ENCODE data around the gene MMP11. TPM values are rescaled to one million over a fixed set of nuclear protein-coding genes. Genes with fewer than 3 reads are reported as not detected.

Gene MMP11
- total RNA-seq, 2 donors from 2014 or later = 0.76 to 1.2 TPM

DNA sequence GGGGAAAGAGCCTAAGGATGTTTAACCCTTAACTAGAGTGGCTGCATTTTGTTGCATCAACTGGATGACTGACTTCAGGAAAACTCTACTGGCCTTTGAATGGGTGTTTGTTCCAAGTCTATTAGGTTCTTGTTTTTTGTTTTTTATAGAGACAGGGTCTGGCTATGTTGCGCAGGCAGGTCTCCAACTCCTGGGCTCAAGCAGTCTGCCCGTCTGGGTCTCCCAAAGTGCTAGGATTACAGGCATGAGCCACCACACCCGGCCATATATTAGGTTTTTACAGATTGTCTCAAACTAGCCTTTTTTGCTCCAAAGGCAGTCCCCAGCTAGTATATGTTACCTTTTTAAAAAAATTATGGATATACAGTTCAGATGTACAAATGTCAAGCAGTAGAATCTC, 15.3 kb downstream of the MMP11 start:
- Mint-ChIP-seq H3K36me3 (ENCODE audit: low read depth) (no peaks in the 10 kb centered on the region), H3K27me3 (no peaks in the 10 kb centered on the region), H3K27ac (peak overlapping the region; percentile 88), H3K4me3 (peak overlapping the region; percentile 91), H3K4me1 (peaks cover 10% of the 10 kb centered on the region)
- no peaks in the 10 kb centered on the region for H3K9me3 ChIP-seq (ENCODE audit: control insufficient read depth, low read length, poor library complexity, severe bottlenecking)
- no peak for DNase-seq
- ATAC-seq = no peak

DNA sequence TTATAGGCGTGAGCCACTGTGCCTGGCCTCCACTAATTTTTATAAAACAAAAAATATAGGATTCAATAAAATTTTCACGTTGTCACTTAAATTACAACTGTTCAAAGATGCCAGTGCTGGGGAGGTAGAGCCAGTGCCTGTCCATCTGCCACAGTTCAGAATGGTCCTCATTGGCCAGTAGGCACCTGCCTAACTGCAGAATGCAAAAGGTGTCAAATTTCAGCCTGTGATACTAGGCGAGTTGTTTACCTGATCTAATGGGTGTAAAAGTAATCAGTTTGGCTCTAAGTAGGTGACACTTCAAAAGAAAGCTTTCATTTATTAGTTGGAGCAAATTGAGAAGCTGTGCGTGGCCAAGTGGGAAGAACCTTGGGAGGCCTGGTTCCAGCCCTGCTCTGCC, 16.5 kb downstream of the MMP11 start:
- Mint-ChIP-seq H3K27ac (no peak overlapping the region), H3K4me3 (peak overlapping the region; percentile 1)

DNA sequence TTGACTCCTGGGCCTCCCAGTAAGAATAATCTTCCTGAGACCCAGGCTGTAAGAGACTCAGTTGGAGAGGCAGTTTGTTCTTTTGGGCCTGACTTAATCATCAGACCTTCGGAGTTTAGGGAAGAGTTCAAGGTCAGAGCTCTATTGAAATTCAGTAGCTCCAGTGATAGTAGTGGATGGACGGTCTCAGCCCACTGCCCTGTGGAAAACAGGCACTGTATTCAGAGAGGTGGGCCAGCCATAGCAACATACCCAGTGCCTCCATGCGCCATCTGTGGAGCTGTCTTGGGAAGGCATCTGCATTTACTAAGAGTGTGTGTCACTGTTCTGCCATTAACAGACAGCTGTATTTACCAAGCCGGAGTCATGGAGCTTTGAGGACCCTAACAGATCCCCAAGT, 17.0 kb downstream of the MMP11 start:
- H3K27me3 Mint-ChIP-seq = no peaks in the 10 kb centered on the region
- DNase-seq (no peak), ATAC-seq (no peak)
- peaks cover 14% of the 10 kb centered on the region for H3K4me1 Mint-ChIP-seq
- H3K9me3 ChIP-seq (ENCODE audit: control insufficient read depth, low read length, poor library complexity, severe bottlenecking) = no peaks in the 10 kb centered on the region
- no peak overlapping the region for H3K27ac Mint-ChIP-seq
- peaks cover 4% of the 10 kb centered on the region for H3K36me3 Mint-ChIP-seq (ENCODE audit: low read depth)
- H3K4me3 Mint-ChIP-seq = peak overlapping the region; percentile 1

More for the DNA sequence above, 16.5 kb downstream of the MMP11 start:
- no peaks in the 10 kb centered on the region for H3K9me3 ChIP-seq (ENCODE audit: control insufficient read depth, low read length, poor library complexity, severe bottlenecking)
- ATAC-seq (no peak), DNase-seq (no peak)
- no peaks in the 10 kb centered on the region for H3K27me3 Mint-ChIP-seq
- peaks cover 4% of the 10 kb centered on the region for H3K36me3 Mint-ChIP-seq (ENCODE audit: low read depth)
- H3K4me1 Mint-ChIP-seq = peaks cover 14% of the 10 kb centered on the region

- Mint-ChIP-seq H3K27ac (no peak overlapping the region), H3K36me3 (ENCODE audit: low read depth) (peaks cover 4% of the 10 kb centered on the region), H3K4me3 (peak overlapping the region; percentile 25), H3K4me1 (peaks cover 14% of the 10 kb centered on the region), H3K27me3 (no peaks in the 10 kb centered on the region)
- DNase-seq = no peak
- ATAC-seq = no peak
- no peaks in the 10 kb centered on the region for H3K9me3 ChIP-seq (ENCODE audit: control insufficient read depth, low read length, poor library complexity, severe bottlenecking)
Observed at GRCh38 chr22:23790819-23791737, 18.4 kb downstream of the MMP11 start.

DNA sequence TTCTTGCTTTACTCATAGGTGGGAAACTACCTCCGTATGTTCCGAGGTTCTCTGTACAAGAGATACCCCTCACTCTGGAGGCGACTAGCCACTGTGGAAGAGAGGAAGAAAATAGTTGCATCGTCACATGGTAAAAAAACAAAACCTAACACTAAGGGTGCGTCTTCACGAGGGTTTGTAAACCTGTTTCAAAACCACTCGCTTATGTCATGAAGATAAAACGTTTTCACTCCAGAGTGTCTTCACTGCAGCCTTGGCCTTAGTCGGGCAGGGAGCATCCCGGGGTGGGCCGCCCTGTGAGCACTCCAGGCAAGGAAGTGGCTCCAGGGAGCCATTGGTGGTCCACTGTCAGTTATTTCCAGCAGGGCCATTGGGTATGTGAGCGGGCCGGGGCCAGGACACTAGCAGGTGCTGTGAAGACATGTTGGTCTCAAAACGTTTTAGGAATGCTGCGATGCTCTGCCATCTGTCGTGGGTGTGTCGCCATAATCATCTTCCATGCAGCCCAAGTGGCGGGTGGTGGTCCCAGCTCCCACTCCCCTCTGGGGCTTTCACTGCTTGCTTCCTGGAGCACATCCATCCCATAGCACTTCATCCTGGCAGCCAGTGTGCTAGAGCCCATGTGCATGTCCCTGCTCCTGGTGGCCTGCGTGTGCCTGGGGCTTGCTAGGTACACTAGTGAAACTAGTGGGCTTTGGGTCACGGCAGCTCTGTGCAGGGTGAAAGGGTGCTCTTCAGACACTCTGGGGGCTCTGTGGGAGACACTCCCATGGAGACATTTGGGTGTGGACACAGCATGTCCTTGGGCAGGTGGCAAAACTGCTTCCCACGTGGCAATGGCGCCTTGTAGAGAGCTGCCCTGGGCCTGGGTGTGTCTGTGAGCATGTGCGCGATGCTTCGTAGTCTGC, 19.3 kb downstream of the MMP11 start:
- Mint-ChIP-seq H3K27me3 (no peaks in the 10 kb centered on the region), H3K36me3 (ENCODE audit: low read depth) (peaks cover 4% of the 10 kb centered on the region), H3K4me1 (peaks cover 10% of the 10 kb centered on the region), H3K4me3 (no peak overlapping the region), H3K27ac (no peak overlapping the region)
- DNase-seq = no peak
- no peaks in the 10 kb centered on the region for H3K9me3 ChIP-seq (ENCODE audit: control insufficient read depth, low read length, poor library complexity, severe bottlenecking)
- ATAC-seq = no peak

DNA sequence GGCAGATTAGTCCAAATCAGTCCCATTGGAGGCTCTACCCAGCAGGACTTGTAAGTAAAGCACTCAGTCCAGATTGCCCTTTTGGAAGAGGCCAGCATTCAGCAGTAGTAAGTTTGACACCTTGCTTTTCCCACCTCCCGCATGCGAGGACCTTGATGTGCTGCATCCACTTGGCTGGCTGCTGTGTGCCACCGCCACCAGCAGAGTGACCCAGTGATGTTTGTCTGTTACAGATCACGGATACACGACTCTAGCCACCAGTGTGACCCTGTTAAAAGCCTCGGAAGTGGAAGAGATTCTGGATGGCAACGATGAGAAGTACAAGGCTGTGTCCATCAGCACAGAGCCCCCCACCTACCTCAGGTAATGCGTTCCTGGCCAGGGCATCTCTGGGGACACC, 20.7 kb downstream of the MMP11 start:
- no peak overlapping the region for H3K27ac Mint-ChIP-seq
- H3K27me3 Mint-ChIP-seq = no peaks in the 10 kb centered on the region
- no peak for DNase-seq
- no peak for ATAC-seq
- peaks cover 4% of the 10 kb centered on the region for H3K36me3 Mint-ChIP-seq (ENCODE audit: low read depth)
- H3K9me3 ChIP-seq (ENCODE audit: control insufficient read depth, low read length, poor library complexity, severe bottlenecking) = no peaks in the 10 kb centered on the region
- peaks cover 10% of the 10 kb centered on the region for H3K4me1 Mint-ChIP-seq
- no peak overlapping the region for H3K4me3 Mint-ChIP-seq

DNA sequence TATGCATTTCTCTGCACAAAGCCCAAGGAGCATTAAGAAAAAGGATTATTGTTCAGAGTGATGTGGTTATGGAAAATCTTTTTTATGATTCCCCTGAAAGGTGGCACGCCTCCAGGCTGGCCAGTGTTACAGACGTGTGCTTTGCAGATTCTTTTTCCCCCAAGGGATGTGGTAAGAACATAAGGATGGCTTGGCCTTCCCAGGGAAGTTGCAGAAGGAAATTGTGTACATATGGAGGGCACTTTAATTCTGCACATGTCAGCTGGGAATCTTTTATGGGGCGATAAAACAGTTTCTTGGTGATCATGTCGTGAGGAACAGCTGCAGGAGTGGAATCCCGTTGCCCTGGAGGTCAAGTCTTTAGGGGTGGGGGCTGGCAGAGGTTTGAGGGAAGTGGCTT, 23.8 kb downstream of the MMP11 start:
- no peak for ATAC-seq
- Mint-ChIP-seq H3K4me3 (no peak overlapping the region), H3K27ac (no peak overlapping the region), H3K36me3 (ENCODE audit: low read depth) (peaks cover 6% of the 10 kb centered on the region), H3K27me3 (no peaks in the 10 kb centered on the region), H3K4me1 (peaks cover 4% of the 10 kb centered on the region)
- no peaks in the 10 kb centered on the region for H3K9me3 ChIP-seq (ENCODE audit: control insufficient read depth, low read length, poor library complexity, severe bottlenecking)
- no peak for DNase-seq

- peaks cover 11% of the 10 kb centered on the region for H3K36me3 Mint-ChIP-seq (ENCODE audit: low read depth)
- DNase-seq (no peak), ATAC-seq (peak; percentile 32)
- peaks cover 2% of the 10 kb centered on the region for H3K4me1 Mint-ChIP-seq
- H3K4me3 Mint-ChIP-seq = no peak overlapping the region
- H3K27me3 Mint-ChIP-seq = no peaks in the 10 kb centered on the region
- H3K9me3 ChIP-seq (ENCODE audit: control insufficient read depth, low read length, poor library complexity, severe bottlenecking) = no peaks in the 10 kb centered on the region
- H3K27ac Mint-ChIP-seq = no peak overlapping the region
Observed at GRCh38 chr22:23800297-23801237, 27.9 kb downstream of the MMP11 start.

GRCh38 chr22:23801238-23801821, 28.7 kb downstream of the MMP11 start:
- H3K9me3 ChIP-seq (ENCODE audit: control insufficient read depth, low read length, poor library complexity, severe bottlenecking) = no peaks in the 10 kb centered on the region
- Mint-ChIP-seq H3K4me3 (no peak overlapping the region), H3K4me1 (peaks cover 2% of the 10 kb centered on the region), H3K36me3 (ENCODE audit: low read depth) (peaks cover 11% of the 10 kb centered on the region), H3K27ac (peak overlapping the region; percentile 19), H3K27me3 (no peaks in the 10 kb centered on the region)
- no peak for ATAC-seq
- DNase-seq = no peak

GRCh38 chr22:23801886-23802377, 29.3 kb downstream of the MMP11 start:
- Mint-ChIP-seq H3K36me3 (ENCODE audit: low read depth) (peaks cover 11% of the 10 kb centered on the region), H3K27ac (peak overlapping the region; percentile 19), H3K27me3 (no peaks in the 10 kb centered on the region), H3K4me3 (no peak overlapping the region), H3K4me1 (peaks cover 2% of the 10 kb centered on the region)
- DNase-seq (no peak), ATAC-seq (no peak)
- H3K9me3 ChIP-seq (ENCODE audit: control insufficient read depth, low read length, poor library complexity, severe bottlenecking) = no peaks in the 10 kb centered on the region

DNA sequence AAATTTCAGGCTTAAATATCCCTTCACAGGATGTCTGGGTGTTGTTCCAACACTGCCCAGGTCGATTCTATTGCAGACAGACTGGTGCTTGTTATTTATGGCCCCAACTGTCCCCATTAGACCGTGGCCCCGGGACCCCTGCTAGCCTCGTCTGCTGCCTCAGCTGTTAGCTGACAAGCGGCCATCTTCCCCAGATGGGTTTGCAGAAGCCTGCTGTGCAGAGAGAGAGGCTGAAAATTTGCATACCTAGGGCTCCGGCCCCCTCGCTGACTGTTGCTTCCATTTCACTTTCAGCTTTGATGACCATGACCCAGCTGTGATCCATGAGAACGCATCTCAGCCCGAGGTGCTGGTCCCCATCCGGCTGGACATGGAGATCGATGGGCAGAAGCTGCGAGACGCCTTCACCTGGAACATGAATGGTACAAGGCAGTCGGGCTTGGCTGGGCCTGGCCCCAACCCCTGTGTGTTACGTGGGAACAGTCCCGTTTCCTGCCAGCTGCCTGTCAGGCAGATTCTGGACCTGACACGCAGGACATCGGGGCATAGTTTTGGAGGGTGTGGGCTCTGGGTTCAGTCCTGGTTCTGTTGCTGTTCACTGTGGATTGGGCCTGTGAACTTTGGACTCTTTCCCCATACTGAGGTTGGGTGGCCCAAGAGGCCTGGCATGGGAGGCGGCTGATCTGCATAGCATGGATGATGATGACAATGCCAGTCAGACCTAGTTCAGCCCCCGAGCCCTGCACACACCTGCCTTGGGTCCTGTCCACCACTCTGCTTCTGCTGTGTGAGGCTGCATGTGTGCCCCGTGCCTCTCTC, 30.6 kb downstream of the MMP11 start:
- H3K36me3 Mint-ChIP-seq (ENCODE audit: low read depth) = peaks cover 13% of the 10 kb centered on the region
- ATAC-seq = no peak

More for the DNA sequence above, 30.6 kb downstream of the MMP11 start:
- peaks cover 2% of the 10 kb centered on the region for H3K4me1 Mint-ChIP-seq
- DNase-seq = no peak
- H3K27ac Mint-ChIP-seq = no peak overlapping the region
- no peaks in the 10 kb centered on the region for H3K9me3 ChIP-seq (ENCODE audit: control insufficient read depth, low read length, poor library complexity, severe bottlenecking)
- no peaks in the 10 kb centered on the region for H3K27me3 Mint-ChIP-seq
- H3K4me3 Mint-ChIP-seq = no peak overlapping the region

All from T-helper 17 cell (primary cell).